CD4-positive, alpha-beta T cell treated with Interleukin-2 at 100 ng/mL for 4 hours (primary cell): ENCODE measurements around the gene HOXA3.

Source experiments
- DNase-seq: peaks from one replicate; pipeline ENCODE4 v3.0.0-alpha.2; 2020; ENCODE audit warnings: low spot score

Gene HOXA3

DNA sequence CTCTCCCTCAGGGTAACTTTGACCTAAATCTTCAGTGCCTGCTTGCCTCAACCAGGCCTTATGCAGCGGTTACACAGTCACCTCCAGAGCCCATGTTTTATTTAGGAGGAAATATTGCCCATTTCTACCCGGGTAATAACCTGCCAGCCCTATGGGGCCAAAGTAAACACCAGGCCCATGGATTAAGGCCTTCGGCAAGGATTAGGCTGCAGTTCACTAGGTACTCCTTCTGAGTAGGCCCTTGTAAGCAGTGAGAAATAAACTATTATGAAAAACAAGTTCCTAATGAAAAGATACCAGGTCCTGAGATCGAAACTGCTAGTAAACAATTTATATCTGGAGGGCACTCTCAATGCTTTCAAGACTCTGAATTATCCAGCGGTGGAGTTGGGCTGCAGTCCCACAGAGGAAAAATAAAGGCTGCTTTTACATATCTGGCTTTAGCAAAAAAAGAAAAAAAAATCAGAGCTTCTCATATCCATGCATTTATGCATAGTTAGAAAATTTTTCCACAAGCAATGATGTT, 25.5 kb upstream of the HOXA3 start:
- DNase-seq, result no peak

DNA sequence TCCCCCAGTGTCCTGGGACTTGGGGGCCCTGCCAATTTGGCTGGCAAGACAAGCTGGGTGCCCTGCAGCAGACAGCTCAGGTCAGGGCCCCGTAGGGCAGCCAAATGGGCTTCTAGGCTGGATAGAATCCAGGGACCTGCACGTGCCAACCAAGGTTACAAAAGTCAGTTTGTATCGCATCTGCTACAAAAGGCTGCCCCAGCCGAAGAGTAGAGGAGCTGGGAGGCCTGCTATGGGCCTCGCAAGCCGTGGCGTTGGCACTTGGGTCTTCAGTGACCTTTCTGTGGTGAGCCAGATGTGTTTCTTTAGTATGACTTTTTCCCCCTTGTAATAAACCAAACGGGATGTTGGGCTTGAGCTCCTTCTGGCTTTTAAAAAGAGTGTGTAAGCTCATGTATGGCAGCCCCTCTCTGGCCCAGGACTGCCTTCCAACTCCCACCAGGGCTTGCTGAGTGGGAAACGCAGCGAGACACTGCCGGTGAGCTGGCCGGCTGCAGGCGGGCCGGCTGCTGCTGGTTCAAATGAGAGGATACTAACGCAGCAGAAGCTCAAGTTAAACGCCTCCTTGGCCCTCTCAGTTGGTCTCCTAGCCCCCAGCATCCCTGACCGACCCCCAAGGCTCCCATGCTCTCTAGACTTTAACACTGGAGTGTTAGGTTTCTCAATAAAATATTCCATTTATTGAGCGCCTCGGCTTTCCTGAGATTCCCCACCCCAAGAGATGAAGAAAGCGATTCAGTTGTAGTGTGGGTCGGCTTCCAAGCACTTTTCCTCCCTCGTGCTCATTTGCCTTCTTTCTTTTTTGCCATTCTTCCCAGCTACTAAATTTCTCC, 24.8 kb upstream of the HOXA3 start:
- no peak for DNase-seq

DNA sequence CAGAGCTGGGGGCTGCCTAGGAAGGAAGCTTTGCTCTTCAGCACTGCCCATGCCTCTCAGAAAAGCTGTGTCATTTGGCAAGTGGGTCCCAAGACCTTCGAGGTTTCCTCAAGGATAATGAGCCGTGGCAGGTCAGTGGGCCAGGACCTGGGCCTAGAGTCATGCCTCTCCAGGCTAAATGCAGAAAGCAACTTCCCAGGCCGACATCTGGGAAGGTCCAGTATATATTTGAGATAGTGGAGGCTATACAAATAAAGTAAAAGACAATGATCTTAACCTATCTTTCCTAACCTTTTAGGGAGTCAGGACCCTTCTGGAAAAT, 24.1 kb upstream of the HOXA3 start:
- no peak for DNase-seq

DNA sequence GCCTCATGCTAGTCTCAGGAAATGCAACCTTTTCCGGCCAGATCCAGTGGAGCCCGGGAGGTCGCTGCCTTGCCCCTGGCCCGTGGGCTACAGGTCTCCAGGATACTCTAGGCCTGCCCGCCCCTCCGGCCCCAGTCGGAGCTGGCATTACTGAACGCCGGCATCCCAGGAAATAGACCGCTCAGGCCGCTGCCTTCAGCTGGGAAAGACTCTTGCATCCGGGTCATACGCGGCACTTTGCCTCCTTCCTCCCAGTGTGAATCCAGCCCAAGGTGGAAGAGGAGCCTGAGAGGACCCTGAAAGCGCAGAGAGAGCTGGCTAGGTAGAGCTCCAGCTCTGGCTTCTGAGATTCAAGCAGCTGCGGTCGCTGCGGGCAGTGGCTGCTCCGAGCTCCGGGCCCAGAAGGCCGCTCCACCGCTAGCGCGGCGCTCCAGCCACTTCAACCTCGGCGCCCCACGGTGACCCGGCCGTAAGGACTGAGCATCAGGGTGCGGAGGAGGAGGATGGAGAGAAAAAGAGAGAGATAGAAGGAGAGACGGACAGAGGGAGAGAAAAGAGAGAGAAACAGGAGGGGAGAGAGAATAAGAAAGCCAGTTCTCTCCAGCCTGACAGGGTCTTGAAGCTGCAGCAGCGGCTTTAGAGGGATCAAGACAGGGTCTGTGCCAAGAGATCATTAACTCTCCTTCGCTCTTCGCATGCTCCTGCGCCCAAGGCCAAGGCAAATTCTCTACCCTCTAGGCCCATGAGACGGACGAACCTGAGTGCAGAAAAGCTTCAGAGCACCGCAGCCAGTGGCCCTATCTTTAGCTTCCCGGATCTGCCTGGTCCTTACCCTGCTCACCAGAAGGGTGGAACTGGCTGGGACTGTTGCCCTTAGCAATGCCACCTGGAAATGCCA, 23.5 kb upstream of the HOXA3 start:
- no peak for DNase-seq

DNA sequence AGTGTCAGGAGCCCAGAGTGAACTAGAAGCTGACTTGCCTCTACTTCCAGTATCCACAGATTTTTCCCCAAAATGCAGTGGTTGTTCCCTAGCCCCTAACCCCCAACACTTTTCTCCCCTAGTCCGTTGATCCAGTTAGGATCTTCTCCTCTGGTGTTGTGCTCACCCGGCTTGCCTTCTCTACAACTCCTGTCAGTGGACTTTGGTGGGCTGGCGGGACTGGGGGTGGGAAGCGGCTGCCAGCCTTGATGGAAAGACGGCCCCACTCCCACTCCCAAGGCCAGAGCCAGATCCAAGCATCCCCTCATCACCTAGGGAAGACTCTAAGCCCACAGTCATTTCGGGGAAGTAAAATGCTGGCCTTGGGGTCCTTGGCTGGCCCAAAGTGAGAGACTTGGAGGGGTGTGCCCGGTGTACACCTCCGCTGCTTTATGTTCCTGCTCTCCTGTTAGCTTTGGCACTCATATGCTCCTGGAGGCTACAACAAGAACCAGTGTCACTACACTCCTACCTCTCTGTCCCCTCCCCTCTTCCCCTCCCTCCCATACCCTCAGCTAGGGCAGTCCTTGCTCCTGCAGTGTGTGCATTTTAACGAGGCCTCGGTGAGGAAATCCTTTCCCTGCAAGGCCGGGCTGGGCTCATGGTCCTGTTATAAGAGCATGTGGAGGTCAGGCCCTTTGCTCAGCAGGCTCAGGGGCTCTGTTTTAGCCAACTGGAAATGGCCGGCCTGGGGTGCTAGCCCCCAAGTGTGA, 22.7 kb upstream of the HOXA3 start:
- no peak for DNase-seq

DNA sequence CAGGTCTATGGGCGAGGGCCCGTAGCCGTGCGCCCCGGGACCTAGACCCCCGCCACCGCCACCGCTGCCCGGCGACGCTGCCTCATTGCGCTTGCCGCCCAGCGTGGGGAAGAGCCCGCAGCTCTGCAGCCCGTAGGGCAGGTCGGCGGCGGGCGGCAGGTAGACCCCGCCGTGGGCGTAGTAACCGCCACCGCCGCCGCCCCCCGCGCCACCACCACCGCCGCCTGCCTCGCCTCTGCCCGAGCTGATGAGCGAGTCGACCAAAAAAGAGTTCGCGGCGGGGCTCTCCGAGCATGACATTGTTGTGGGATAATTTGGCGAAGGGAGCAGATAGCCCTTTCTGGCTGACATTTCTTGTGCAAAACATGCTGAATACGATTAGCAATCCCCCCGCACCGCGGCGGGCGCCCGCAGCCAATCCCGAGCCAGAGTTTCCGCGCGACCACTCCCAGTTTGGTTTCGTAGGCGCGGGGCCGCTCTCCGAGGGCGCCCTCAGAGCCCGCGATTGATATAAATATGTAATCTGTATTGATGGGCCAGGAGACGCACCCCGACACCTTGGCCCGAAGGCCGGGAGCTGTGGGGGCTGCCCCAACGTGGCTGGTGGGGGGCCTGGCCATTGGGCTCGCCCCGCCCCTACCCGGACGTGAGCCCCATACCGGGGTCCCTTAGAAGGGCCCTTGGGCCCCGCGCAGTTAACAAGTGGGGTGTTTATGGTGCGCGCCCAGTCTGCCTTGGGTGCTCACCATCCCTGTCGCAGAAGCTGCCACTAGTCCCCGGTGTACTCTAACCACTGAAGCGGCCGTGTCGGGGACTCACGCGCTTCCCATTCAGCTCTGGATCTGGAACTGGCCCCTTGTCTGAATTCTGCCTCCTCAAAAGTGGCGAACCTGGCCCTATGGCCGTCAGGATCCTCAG, 21.8 kb upstream of the HOXA3 start, which contains the start of gene HOXA10:
TSS of gene HOXA10 (minus strand) at position 365 of the 918 bp plus-strand sequence. CDS start at position 351, 14 bp downstream.
- DNase-seq, result no peak

DNA sequence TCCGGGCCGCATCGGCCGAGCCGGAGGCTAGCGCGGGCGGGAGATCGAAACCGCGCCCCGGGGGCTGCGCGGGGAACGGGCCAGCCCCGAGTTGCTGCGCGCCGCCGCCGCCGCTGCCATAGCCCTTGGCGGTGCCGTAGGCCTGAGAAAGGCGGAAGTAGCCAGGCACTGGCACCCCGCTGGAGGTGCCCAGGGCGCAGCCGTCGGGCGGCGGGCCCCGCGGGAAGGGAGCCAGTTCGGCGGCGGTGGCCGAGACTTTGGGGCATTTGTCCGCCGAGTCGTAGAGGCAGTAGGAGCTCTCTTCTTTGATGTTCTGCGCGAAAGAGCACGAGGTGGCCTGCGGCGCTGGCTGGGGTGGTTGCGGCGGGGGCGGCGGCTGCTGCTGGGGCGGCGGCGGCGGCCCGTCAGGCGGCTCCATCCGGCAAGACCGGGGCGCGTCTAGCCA, 21.1 kb upstream of the HOXA3 start:
- no peak for DNase-seq

DNA sequence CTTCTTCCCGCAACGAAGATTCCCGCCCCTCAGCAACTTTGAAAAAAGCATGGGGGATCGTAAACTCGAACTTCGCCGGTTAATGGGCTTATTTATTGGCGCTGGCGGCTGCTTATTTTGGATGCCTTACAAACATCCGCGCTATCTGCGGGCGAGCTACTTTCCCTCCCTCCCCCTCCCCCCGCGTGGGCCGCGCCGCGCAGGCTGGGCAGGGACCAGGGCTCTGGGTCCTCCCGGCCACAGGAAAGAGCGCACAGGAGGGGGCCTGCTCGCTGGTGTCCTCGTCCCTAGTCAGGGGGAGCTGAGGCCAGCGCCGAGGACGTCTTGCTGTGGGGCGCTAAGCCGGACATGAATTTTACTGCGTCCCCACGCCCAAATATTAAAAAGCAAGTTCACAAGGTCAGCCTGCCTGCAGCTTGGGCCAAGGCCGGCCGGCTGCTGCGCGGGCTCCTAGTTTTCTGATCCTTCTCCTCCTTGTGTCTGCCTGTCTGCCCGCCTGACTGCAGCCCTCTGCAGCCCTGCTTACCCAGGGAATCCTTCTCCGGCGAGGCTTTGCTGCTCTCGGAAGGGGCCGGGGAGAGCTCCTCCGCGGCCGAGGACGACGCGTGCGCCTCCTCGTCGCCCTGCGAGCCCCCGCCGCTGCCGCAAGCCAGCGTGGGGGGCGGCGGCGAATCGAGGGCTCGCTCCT, 20.6 kb upstream of the HOXA3 start:
- no peak for DNase-seq

DNA sequence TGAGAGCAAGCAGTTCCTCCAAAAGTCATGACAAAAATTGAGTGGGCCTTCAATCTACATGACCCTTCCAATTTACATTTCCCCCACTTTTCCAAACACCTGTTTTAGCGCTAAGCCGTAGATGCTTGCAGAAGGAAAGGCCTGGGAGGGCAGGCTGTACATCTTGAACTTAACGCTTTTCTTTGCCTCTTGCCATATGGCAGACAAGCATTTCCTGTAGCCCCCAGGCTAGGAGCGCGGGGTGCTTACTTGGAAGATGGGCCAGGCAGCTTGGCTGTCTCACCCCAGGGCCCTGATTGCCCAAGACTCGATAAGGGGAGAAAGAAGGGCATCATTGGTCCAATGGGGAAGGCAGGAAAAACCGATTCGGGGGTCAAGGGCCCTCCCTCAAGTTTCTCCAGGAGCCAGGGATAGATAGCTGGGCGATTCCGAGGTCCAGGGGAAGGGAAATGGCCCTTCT, 20.0 kb upstream of the HOXA3 start:
- DNase-seq, result no peak

DNA sequence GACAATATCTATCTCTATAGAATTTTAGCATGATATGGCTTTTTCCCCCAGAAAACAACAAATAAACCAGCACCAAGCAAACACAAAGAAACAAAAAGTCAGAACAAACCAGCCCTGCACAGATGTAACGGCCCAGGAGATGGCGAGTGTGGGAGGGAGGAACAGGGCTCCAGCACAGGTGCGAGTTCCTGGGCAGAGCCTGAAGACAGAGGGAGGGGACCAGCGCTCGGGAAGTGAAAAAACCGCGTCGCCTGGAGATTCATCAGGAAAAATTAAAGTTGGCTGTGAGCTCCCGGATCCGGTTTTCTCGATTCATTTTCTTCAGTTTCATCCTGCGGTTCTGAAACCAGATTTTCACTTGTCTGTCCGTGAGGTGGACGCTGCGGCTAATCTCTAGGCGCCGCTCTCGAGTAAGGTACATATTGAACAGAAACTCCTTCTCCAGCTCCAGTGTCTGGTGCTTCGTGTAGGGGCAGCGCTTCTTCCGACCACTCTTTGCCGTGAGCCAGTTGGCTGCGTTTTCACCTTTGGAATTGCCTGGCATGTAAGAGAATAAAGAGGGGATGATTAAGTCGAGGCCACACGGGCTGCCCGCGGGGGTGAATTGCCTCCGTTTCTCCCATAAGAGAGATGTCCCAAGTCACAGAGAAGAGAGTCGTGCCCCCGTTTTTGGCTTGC, 19.4 kb upstream of the HOXA3 start:
- no peak for DNase-seq

DNA sequence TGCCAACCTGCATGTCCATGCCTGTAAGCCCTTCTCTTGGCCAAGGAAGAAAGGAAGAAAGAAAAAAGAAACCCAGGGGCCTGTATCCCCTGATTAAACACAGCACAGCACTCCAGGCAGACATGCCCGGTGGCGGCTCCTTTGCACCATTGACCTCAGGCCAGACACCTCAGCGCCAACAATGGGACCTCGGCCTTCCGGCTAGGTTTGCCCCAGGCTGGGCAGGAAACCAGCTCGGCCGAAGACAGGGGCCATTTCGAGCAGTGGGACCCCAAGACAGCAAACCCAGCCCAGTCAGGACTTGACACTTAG, 18.9 kb upstream of the HOXA3 start:
- DNase-seq, result no peak

DNA sequence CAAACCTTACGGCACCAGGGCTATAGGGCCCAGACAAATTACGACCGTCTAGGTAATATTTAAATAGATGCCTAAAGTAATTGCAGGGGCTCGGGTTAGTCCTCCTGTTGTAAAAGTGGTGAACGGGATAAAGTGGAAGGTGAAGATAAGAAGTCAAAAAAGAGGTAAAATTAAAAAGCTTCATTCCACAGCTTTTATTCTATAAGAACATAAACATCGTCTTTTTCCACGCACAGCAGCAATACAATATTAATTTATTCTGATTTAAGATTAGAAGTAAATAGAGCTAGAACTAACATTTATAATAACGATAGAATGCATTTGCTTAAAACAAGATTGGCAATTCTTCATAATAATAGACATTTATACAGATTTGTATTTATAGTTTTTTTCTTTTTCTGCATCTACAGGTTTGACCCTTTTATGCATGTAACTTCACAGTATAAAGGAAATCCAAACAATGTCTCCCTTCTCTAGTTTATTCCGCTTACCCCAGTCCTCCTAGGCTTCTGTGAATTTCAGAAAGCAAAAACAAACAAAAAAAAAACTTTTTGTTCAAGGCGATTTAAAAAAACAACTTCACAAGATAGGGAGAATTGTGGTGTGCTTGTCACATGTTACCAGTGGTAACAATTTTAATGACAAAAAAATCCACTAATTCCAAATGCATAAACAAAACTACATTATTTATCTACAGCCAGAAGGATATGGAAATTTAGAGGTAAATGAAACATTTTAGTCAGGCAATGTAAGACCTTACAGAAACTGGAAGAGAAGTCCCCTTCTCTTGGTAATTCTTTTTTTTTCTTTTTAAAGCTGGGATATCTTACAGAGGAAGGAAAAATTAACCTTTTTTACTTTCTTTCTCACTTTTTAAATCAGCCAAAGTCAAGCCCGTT, 18.3 kb upstream of the HOXA3 start:
- DNase-seq, result no peak

DNA sequence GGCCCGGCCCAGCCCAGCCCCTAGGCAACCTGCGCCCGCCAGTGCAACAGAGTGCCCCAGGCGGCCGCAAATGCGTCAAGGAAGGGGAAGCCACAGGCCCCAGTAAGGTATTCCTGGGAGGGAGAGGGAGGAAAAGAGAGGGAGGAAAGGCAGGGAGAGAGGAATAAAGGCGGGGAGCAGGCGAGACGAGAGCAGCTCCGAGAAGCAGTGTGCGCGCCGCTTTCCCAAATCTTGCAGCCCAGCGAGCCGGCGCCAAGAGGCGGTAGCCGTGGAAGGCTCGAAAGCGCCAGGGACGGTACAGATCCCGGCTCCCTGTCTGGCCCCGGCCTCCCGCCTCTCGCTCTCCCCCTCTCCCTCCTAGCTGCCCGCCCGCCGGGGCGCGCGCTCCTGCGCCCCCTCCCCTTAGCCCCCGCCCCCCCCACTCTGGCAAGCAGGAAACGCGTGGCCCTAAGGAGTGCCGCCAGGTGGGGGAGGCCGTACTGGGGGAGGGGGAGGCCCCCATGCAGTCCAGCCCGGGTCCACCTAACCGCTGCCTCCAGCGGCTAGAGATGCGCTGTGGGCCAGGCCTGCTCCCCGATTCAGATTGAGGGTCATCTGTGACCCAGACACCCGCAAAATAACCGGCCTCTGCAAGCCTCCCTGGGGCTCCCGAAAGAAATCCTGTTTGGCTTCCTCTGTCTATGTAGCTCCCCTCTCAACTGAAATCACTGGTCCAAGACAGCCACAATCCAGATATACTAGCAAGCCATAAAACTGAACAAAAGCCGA, 17.5 kb upstream of the HOXA3 start:
- no peak for DNase-seq

DNA sequence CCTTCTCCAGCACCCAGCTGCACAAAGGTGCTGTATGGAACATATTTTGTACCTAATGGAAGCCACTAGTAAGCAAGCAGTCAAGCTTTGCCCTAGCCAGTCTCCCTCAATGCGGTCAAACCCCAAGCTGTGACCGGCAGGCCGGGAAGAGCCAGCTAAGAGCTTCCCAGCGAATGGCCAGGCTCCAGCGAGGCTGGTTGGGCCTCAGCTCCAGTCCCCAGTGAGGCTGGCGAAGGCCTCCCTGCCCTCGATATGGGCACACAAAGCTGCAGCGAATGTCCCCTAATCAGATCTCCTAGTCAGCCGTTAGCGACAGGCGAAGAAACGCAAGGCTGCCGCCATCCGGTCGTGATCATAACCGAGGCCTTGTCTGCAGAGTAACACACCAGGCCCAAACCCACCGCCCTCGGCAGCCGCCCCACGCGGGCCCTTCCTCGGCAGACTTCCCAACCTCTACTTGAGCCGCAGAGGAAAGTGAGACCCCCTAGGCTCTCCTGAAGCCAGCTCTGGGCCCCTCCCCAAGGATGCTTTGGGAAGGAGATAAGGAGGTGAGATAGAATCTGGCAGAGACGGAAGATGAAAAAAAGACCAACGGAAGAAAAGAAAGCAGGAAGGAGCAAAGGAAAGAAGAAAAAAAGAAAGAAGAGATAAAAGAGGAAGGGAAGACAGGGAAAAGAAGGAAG, 16.0 kb upstream of the HOXA3 start:
- no peak for DNase-seq

DNA sequence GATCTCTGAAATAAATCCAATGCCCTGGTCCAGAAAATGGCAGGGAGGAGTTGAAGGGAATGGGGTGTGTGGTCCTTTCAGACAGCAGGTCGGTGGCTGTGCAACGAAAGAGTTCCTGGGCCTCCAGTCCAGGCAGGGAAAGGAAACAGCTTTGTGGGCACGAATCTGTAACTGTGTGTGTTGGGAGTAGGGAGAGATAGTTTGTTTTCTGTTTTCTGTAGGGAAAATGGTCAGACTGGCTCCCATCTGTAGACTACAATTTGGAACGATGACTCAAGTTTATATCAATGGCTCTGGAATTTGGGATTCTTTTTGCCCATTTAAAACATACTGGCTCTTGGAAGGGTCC, 15.5 kb upstream of the HOXA3 start:
- no peak for DNase-seq

DNA sequence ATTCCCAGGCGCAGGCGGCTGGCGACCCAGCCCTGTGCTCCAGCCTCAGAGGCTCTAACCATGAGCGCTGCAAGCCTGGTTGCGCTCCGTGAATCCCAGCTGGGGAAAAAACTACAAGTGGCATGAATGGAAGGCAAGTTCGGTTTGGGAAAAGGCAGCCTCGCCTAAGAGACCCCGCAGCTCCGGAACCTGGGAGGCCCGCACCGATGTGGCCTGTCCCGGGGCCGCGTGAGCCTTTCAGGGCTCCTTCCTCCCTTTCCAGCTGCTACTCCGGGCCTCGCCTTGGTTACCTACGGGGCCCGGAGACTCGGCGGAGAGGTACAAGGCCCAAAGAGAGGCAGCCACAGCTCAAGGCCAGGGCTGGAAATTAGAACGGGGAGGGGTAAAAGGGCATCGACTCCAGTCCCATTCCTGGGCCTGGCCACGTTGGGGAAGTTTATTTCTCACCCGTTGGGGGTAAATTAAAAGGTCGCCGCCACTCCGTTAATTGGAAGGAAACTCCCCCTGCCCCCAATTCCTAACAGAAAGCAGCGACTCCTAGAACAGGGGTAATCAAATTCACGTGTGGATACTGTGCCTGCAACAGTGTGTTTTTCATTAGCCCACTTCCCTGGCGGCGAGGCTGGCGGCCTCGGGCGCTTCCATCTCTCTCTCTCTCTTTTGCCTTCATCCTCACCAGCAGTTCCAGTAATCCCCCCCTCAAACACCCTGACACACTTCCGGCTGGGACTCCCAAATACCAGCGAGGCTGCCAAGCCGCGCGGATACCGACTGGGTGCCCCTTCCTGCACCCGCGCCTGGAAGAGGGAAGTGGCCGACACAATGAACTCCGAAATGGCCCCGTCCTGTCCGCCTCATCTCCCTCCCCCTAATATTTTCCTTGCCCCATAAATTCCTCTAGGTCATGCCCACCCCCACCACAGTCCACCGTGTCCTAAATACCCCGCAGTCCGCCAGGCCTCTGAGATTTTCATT, 14.4 kb upstream of the HOXA3 start:
- no peak for DNase-seq
